ENCODE data around the gene B3GNT8. TPM values are rescaled to one million over a fixed set of nuclear protein-coding genes. Genes with fewer than 3 reads are reported as not detected.
A peak's percentile ranks its signal among the peaks of the same experiment; 100 is the strongest.

B3GNT8 gene
- total and polyA plus RNA-seq, 11 donors, result 5.0 to 12.6 (median 9.4) TPM

DNA sequence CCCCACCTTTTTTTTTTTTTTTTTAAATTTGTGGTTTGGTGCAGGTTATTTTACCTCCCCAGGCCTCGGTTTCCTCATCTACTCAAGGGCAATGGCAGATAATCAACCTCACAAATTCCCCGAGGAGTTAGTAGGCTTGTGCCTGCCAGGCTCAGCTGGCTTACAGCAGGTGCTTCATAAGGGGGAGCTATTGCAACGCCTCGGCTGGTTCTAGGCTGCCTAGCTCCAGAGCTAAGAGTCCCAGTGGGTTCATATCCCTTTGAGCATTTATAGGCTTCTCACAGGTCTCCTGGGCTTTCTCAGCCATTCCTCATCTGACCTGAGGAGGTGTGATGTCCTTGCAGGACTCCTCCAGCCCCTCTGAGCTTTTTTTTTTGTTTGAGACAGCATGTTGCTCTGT, 18.9 kb downstream of the B3GNT8 start:
- no peak for TF ChIP-seq POLR2A (IDR thresholded peaks at IDR 0.05)
- TF ChIP-seq, protein P1, sequence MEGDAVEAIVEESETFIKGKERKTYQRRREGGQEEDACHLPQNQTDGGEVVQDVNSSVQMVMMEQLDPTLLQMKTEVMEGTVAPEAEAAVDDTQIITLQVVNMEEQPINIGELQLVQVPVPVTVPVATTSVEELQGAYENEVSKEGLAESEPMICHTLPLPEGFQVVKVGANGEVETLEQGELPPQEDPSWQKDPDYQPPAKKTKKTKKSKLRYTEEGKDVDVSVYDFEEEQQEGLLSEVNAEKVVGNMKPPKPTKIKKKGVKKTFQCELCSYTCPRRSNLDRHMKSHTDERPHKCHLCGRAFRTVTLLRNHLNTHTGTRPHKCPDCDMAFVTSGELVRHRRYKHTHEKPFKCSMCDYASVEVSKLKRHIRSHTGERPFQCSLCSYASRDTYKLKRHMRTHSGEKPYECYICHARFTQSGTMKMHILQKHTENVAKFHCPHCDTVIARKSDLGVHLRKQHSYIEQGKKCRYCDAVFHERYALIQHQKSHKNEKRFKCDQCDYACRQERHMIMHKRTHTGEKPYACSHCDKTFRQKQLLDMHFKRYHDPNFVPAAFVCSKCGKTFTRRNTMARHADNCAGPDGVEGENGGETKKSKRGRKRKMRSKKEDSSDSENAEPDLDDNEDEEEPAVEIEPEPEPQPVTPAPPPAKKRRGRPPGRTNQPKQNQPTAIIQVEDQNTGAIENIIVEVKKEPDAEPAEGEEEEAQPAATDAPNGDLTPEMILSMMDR (IDR thresholded peaks at IDR 0.05), result peak in 5 of 12 donors; percentile 9 to 30 (median 15)
- peak in 1 of 4 donors; percentile 34 for ATAC-seq
- Histone ChIP-seq H3K36me3 (peaks cover 0 to 27% (median 8%) of the 10 kb centered on the region in 9 donors), H3K9me3 (no peaks in the 10 kb centered on the region), H3K4me3 (no peak overlapping the region), H3K4me1 (peaks cover 0 to 90% (median 77%) of the 10 kb centered on the region in 12 donors), H3K27ac (peak overlapping the region; percentile 55 to 88 (median 78)), H3K27me3 (no peaks in the 10 kb centered on the region)
- no peak for DNase-seq
- intact Hi-C loops (cut with DNase I), result loop anchor here in 1 of 10 donors (2.0 kb wide), 1 partner anchor 19 kb away; the partner anchor contains the start of gene B3GNT8
- 37 to 59% (median 51%) methylated on average over 4 of the region's 4 CpGs for WGBS, 4 donors

DNA sequence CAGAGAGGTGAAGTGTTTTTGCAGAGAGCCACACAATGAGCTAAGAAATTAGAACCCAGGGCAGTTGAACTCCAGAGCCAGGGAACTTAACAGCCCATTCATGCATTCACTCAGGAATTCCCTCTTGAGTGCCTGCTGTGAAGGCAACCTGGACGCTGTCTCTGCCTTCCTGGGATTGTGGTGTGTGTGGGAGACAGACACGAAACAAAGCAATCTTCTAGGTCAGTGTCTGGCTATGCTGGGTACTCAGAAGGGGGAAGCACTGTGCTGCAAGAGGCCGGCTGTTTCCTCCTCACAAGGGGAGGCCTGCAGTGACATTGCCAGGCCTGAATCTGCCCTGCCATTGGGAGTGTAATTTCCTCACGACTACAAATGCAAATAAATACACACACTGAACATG, 19.9 kb downstream of the B3GNT8 start:
- no peaks in the 10 kb centered on the region for H3K27me3 ChIP-seq
- peak overlapping the region in 11 of 12 donors; percentile 38 to 88 (median 78) for H3K27ac ChIP-seq
- peaks cover 0 to 21% (median 0%) of the 10 kb centered on the region in 9 donors for H3K36me3 ChIP-seq
- no peak overlapping the region for H3K4me3 ChIP-seq
- DNase-seq (peak in 2 of 5 donors; percentile 37 to 68), ATAC-seq (peak in 3 of 4 donors; percentile 8 to 57 (median 55))
- intact Hi-C loops (cut with DNase I), result no loop called here
- peaks cover 0 to 93% (median 79%) of the 10 kb centered on the region in 12 donors for H3K4me1 ChIP-seq
- H3K9me3 ChIP-seq, result no peaks in the 10 kb centered on the region
- no peak for TF ChIP-seq POLR2A (IDR thresholded peaks at IDR 0.05)
- TF ChIP-seq, protein P1 (IDR thresholded peaks at IDR 0.05), result peak in 1 of 12 donors; percentile 23
- 23 to 53% (median 43%) methylated on average over 4 of the region's 4 CpGs for WGBS, 4 donors

DNA sequence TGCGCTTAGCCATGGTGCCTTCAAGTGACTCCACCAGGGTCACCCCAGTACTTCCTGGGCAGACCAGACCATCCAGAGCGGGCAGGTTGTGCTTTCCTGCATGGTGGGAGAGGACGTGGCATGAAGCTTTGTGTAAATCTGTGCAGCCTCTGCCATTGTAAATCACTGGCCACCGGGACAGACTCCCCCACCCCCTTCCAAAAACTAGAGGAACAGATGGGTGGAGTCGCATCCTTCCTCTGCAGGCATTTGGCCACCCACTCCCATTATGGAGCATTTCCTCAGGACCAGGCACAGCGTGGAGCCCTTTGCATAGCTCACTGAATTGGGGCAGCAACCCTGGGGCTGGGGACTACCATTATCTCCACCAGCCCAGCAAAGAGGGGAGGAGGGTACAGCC, 21.4 kb downstream of the B3GNT8 start:
- Histone ChIP-seq H3K4me3 (no peak overlapping the region), H3K9me3 (no peaks in the 10 kb centered on the region), H3K27me3 (no peaks in the 10 kb centered on the region), H3K27ac (peak overlapping the region; percentile 15 to 88 (median 78)), H3K4me1 (peaks cover 0 to 90% (median 72%) of the 10 kb centered on the region in 12 donors), H3K36me3 (peaks cover 0 to 15% (median under 1%) of the 10 kb centered on the region in 9 donors)
- peak in 3 of 4 donors; percentile 28 to 50 (median 33) for ATAC-seq
- peak in 4 of 5 donors; percentile 41 to 65 (median 52) for DNase-seq
- TF ChIP-seq, protein P1 (IDR thresholded peaks at IDR 0.05), result no peak
- no peak for TF ChIP-seq POLR2A (IDR thresholded peaks at IDR 0.05)
- WGBS, 4 donors, result 38 to 74% (median 58%) methylated on average over 4 to 6 of the region's 6 CpGs
- intact Hi-C loops (cut with DNase I), result loop anchor here in 1 of 10 donors (2.0 kb wide), 1 partner anchor 51 kb away; no protein-coding TSS in a partner anchor

DNA sequence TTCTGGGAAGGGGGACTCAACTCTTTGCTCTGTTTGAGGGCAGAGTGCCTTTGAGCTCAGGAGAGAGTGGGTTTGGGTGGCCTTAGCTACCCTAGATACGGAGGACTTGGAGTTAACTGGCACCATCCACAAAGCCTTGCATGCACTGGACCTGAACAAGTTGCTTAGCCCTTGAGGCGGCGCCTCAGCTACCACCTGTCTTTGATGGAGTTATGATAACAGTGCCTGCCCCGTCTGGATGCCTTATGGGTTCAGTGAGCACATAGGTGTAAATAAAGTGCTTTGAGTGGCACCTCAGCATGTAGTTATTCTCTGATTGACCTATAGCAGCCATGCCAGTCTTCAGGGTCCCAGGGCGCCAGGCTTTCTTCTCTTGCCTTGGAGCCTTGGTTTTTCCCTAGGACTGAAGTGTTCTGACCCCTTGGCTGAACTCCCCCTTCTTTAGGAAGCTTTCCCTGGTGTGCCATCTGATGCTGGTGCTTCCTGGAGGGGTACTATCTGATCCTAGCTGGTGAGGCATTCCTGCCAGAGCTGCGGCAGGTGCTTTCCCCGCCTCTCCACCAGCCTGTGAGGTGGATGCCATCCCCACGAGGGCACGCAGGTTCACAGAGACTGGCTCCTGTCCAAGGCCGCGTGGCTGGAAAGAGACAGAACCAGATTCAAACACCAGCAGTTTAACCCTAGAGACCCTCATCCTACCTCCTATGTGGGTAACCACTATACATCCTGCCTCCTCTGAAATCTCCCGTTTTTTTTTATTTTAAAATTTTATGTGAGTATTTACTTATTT, 23.8 kb downstream of the B3GNT8 start:
- Histone ChIP-seq H3K4me1 (peaks cover 4 to 79% (median 64%) of the 10 kb centered on the region in 12 donors), H3K27ac (peak overlapping the region in 9 of 12 donors; percentile 13 to 78 (median 29))
- intact Hi-C loops (cut with DNase I), result no loop called here

More for the DNA sequence above, 23.8 kb downstream of the B3GNT8 start:
- DNase-seq (no peak), ATAC-seq (no peak)
- TF ChIP-seq POLR2A (IDR thresholded peaks at IDR 0.05), result no peak
- TF ChIP-seq, protein P1 (IDR thresholded peaks at IDR 0.05), result no peak
- H3K27me3 ChIP-seq, result no peaks in the 10 kb centered on the region
- no peak overlapping the region for H3K4me3 ChIP-seq
- no peaks in the 10 kb centered on the region for H3K9me3 ChIP-seq
- WGBS, 4 donors, result 55 to 62% (median 58%) methylated on average over 10 to 12 of the region's 12 CpGs
- H3K36me3 ChIP-seq, result peaks cover 0 to 12% (median 0%) of the 10 kb centered on the region in 9 donors
